Mesodermal cell (in vitro differentiated cells): Measurements from ENCODE around the gene EGFR.
"Not testable (repeated sequence)": the region's sequence is repeated elsewhere in the genome, so short reads cannot be mapped to it uniquely, and the experiment has no call there.

ENCODE experiments used
- H3K27ac ChIP-seq: 2 replicates; pipeline ENCODE4 v1.7.0; 2013; ENCODE audit warnings: mild to moderate bottlenecking, low read depth, low read length, moderate library complexity; ENCODE audit not compliant: severe bottlenecking
- H3K36me3 ChIP-seq: 2 replicates; pipeline ENCODE4 v1.7.1; 2013; ENCODE audit warnings: mild to moderate bottlenecking, low read length, moderate library complexity; ENCODE audit not compliant: control insufficient read depth, insufficient read depth
- H3K4me1 ChIP-seq: one replicate; pipeline ENCODE4 v1.7.1; 2013; ENCODE audit warnings: mild to moderate bottlenecking, low read length; ENCODE audit not compliant: insufficient read depth, control insufficient read depth, poor library complexity, severe bottlenecking
- H3K4me3 ChIP-seq: 2 replicates; pipeline ENCODE4 v1.7.0; 2013; ENCODE audit warnings: low read length, control low read depth, mild to moderate bottlenecking; ENCODE audit not compliant: insufficient read depth, poor library complexity, severe bottlenecking; ENCODE audit errors: extremely low read depth
- H3K9me3 ChIP-seq: 2 replicates; pipeline ENCODE4 v1.7.1; 2013; ENCODE audit warnings: mild to moderate bottlenecking, low read length, moderate library complexity; ENCODE audit not compliant: control insufficient read depth
- WGBS, 2 experiments: methylation state at CpG; one replicate each; pipeline ENCODE4 v1.1.5; 2013; ENCODE audit warnings: missing lambda C conversion rate in 2 of 2; ENCODE audit not compliant: insufficient coverage in 2 of 2; 5-methylcytosine and 5-hydroxymethylcytosine counted together

Gene EGFR

DNA sequence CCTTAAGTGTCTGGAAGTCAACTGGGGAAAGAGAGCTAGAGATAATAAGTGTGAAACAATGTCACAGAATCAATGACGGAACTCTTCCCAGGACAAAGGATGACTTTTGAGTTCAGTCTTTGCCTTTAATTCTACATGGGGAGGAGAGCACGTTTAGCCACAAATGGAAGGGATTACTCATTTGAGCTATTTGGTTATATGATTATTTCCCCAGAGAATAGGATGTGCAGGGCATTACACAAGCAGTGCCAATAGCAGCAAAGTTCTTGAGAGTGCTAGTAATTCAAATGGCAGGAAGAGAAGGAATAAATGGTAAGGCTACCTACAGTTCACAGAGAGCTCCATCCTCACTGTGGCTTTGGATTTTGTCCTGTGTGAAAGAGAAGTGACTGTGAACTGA lies 6.0 kb downstream of the EGFR start:
- Histone ChIP-seq H3K4me3 (no peak overlapping the region), H3K4me1 (peaks cover 3% of the 10 kb centered on the region), H3K27ac (no peak overlapping the region), H3K36me3 (no peaks in the 10 kb centered on the region), H3K9me3 (no peaks in the 10 kb centered on the region)
- WGBS, 2 experiments = 82 to 100% methylated on average over 2 of the region's 2 CpGs

DNA sequence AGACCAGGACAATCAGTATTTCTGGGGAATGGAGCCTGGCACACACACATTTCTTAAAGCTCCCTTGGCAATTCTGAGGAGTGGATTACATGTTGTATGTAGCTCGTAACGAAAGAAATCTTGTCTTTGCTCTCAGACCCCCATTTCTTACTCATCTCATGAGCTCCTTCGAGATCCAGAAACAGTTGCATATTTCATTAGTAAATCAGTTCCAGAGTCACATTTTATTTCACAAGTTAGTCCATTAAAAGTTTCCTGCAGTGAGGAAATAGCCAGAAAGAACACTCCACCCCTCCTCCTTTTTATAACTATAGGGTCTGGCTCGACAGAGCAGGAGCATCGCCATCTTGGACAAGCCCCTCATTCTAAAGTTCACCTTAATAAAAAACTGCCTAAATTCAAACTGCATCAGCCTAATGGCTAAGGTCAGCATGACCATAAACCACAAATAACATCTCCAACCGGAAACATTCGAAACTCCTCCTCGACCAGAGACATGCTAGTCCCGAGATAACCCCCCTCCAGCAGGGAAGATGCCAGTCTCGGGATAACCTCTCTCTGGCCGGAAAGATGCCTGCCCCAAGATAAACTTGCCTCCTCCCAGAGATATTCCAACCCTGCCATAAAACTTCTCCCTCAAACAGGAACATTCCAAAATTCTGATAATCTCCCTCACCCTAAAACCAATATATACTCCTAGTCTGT lies 7.4 kb downstream of the EGFR start:
- Histone ChIP-seq H3K4me3 (no peak overlapping the region), H3K27ac (no peak overlapping the region), H3K36me3 (no peaks in the 10 kb centered on the region), H3K4me1 (peaks cover 3% of the 10 kb centered on the region), H3K9me3 (no peaks in the 10 kb centered on the region)
- WGBS, 2 experiments = 85 to 92% methylated on average over 4 to 9 of the region's 11 CpGs

GRCh38 chr7:55026867-55027490 lies 8.2 kb downstream of the EGFR start:
- peaks cover 3% of the 10 kb centered on the region for H3K4me1 ChIP-seq

GRCh38 chr7:55028011-55028410 lies 9.2 kb downstream of the EGFR start:
- WGBS, 2 experiments = 83 to 96% methylated on average over 1 to 3 of the region's 3 CpGs
- H3K9me3 ChIP-seq = no peaks in the 10 kb centered on the region
- peaks cover 3% of the 10 kb centered on the region for H3K4me1 ChIP-seq
- no peak overlapping the region for H3K4me3 ChIP-seq
- no peak overlapping the region for H3K27ac ChIP-seq
- no peaks in the 10 kb centered on the region for H3K36me3 ChIP-seq

More at GRCh38 chr7:55026867-55027490, 8.2 kb downstream of the EGFR start:
- no peak overlapping the region for H3K27ac ChIP-seq
- H3K36me3 ChIP-seq = no peaks in the 10 kb centered on the region
- 100% methylated on average over 2 to 4 of the region's 4 CpGs for WGBS, 2 experiments
- H3K4me3 ChIP-seq = no peak overlapping the region
- no peaks in the 10 kb centered on the region for H3K9me3 ChIP-seq

DNA sequence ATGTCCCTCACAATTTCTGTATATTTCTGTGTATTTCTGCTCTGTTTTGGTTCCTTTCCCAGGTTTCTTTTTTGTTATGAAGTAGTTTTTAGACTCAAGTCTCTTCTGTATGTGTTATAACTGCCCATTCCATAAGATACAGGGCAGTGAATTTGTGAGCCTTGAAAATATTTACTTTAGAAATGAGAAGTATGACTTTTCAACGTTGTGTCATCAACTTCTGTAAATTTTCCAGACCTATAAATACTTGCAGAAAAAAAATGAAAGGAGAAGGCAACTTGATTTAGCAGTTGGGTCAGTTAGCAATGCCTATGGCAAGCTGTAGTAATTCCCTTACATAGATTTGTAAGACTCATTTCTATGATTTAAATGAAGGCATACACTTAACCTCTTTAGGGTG lies 11.5 kb downstream of the EGFR start:
- WGBS, 2 experiments = no CpG with 5 or more reads among the region's 1 CpG
- H3K9me3 ChIP-seq = no peaks in the 10 kb centered on the region
- peaks cover 3% of the 10 kb centered on the region for H3K4me1 ChIP-seq
- no peak overlapping the region for H3K4me3 ChIP-seq
- no peaks in the 10 kb centered on the region for H3K36me3 ChIP-seq
- no peak overlapping the region for H3K27ac ChIP-seq

DNA sequence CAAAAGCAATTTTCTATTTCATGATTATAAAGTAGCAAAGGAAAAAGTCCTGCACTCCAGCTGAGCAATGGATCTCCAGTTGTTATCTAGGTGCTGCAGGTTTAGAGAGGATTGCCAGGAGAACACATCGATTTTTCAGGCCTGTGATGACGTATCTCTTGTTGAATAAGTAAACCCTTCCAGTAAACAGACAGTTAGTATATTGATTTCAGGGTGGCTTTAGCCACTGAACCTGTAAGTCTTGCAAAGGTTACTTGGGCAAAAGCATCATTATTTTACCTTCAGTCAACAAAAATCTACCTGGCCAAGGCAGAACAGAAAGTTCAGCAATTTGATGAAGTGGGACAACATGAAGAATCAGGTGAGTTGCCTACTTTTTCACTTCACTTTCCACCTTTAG lies 12.3 kb downstream of the EGFR start:
- Histone ChIP-seq H3K4me1 (peaks cover 3% of the 10 kb centered on the region), H3K36me3 (no peaks in the 10 kb centered on the region), H3K9me3 (no peaks in the 10 kb centered on the region), H3K27ac (no peak overlapping the region), H3K4me3 (no peak overlapping the region)
- WGBS, 2 experiments = 83% methylated on average over 1 to 2 of the region's 2 CpGs

DNA sequence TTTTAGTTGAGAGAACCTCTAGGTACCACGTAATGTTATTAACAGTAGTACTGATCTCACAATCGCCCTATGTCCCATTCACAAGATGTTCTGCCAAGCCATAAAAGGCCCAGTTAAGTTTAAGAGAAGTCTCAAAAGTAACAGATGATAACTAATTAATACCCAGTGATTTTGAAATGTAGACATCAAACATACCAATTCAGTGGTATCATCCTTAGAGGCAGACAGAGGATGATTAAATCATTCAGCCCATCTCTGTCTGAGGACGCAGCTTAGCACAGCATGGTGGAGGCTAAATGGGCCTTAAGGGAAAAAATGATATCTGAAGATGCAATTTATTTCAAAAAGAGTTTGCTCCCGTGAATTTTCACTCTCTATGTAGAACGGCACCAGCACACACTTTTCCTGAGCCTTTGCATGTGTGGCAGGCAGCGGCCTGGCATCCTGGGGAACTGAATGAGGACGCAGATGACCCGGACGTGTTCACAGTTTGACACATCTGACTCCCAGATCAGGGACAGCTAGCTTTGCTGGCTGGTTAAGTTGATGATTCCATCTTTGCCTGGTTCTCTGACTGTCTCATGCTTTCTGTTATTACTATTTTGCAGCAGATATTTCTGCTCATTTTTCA lies 13.4 kb downstream of the EGFR start:
- Histone ChIP-seq H3K9me3 (no peaks in the 10 kb centered on the region), H3K27ac (no peak overlapping the region), H3K36me3 (no peaks in the 10 kb centered on the region), H3K4me3 (no peak overlapping the region), H3K4me1 (no peaks in the 10 kb centered on the region)
- 91 to 93% methylated on average over 7 of the region's 9 CpGs for WGBS, 2 experiments

GRCh38 chr7:55033236-55033846 lies 14.5 kb downstream of the EGFR start:
- Histone ChIP-seq H3K36me3 (no peaks in the 10 kb centered on the region), H3K9me3 (no peaks in the 10 kb centered on the region), H3K27ac (no peak overlapping the region), H3K4me3 (no peak overlapping the region), H3K4me1 (no peaks in the 10 kb centered on the region)
- WGBS, 2 experiments = 90 to 99% methylated on average over 5 to 9 of the region's 10 CpGs

DNA sequence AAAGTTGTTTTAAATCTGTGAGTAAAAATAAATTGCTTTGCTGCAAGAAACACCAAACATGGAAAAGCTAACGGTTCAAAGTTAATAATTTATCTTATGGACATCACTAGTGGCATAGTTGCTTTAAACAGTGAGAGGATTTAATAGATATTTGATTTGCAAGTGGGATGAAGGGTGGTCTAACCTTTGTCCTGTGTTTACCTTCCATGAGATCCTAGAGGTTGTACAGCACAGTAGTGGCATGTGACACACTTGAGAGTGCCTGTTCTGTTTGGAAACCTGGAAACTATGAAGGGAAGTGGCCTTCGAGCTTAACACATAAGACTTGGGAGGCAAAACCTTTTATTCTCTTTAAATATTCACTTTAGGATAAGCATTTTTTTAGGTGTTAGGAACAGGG lies 16.0 kb downstream of the EGFR start:
- Histone ChIP-seq H3K4me1 (no peaks in the 10 kb centered on the region), H3K27ac (no peak overlapping the region), H3K36me3 (no peaks in the 10 kb centered on the region), H3K9me3 (no peaks in the 10 kb centered on the region), H3K4me3 (no peak overlapping the region)
- WGBS, 2 experiments = 100% methylated on average over 1 of the region's 2 CpGs; no CpG with 5 or more reads in 1 of the 2 experiments

GRCh38 chr7:55035410-55035809 lies 16.6 kb downstream of the EGFR start:
- H3K9me3 ChIP-seq, H3K4me3 ChIP-seq, H3K27ac ChIP-seq, H3K36me3 ChIP-seq, H3K4me1 ChIP-seq: not testable (repeated sequence)
- WGBS, 2 experiments = 86% methylated on average over 1 of the region's 3 CpGs; no CpG with 5 or more reads in 1 of the 2 experiments
